Stomach (tissue), 9 donors: ENCODE data around the gene PHACTR3. TPM values are rescaled to one million over a fixed set of nuclear protein-coding genes. Genes with fewer than 3 reads are reported as not detected.

ENCODE experiments used
- DNase-seq, 2 donors: peaks; one replicate each; pipeline versions ENCODE4 v3.0.0 to v3.0.0-alpha.2; 2013 to 2019
- H3K27ac ChIP-seq, 5 donors: fragments of 200-600 bp in 4 of 5; sonication (generic) in 4 of 5; one replicate each; pipeline ENCODE4 v1.5.1; 2013 to 2019; ENCODE audit warnings: mild to moderate bottlenecking in 1 of 5, moderate library complexity in 1 of 5
- H3K27me3 ChIP-seq, 3 donors: fragments of 200-600 bp; sonication (generic); one replicate each; pipeline ENCODE4 v1.5.1; 2017 to 2019; ENCODE audit warnings: mixed run types in 1 of 3
- H3K36me3 ChIP-seq, 4 donors: fragments of 200-600 bp; sonication (generic); 1 replicate in 3 of 4; 2 replicates in 1 of 4; pipeline ENCODE4 v1.5.1; 2016 to 2019
- H3K4me1 ChIP-seq, 4 donors: fragments of 200-600 bp; sonication (generic); one replicate each; pipeline ENCODE4 v1.5.1; 2016 to 2019
- H3K4me3 ChIP-seq, 4 donors: fragments of 200-600 bp; sonication (generic) in 3 of 4; one replicate each; pipeline ENCODE4 v1.5.1; 2016 to 2019; ENCODE audit warnings: mild to moderate bottlenecking in 1 of 4
- H3K9me3 ChIP-seq, 4 donors: fragments of 200-600 bp; sonication (generic); one replicate each; pipeline ENCODE4 v1.5.1; 2016 to 2019
- EP300 ChIP-seq: sonication (generic); formaldehyde crosslinking; IDR thresholded peaks from one replicate; pipeline ENCODE4 v1.6.1; 2017; ENCODE audit warnings: antibody characterized with exemption
- POLR2A ChIP-seq, 4 donors: fragments of 450-650 bp; IDR thresholded peaks; one replicate each; pipeline ENCODE4 v1.6.1; 2016; ENCODE audit warnings: antibody characterized with exemption in 4 of 4, control low read depth in 2 of 4, mild to moderate bottlenecking in 1 of 4, moderate library complexity in 1 of 4
- POLR2AphosphoS5 ChIP-seq, 3 donors: sonication (generic); formaldehyde crosslinking; IDR thresholded peaks; one replicate each; pipeline ENCODE4 v1.6.1; 2016; ENCODE audit warnings: antibody characterized with exemption in 3 of 3
- whole genome bisulfite sequencing, 5 donors: extraction: QIAGEN DNeasy Blood & Tissue Kit in 3 of 5; methylation state at CpG; one replicate each; pipeline versions ENCODE4 v1.1.5 to v1.1.7; 2013 to 2018; 5-methylcytosine and 5-hydroxymethylcytosine counted together
- intact Hi-C: fragments of 100-400 bp; cut with DNase I; formaldehyde crosslinking; loops from one replicate; pipeline ENCODE4 v1.15.1; 2023; ENCODE audit warnings: low total_unique reads
- polyA plus RNA-seq, 3 donors: library from polyadenylated mRNA; stranded (reverse); fragments of 200-250 nt; gene quantifications; one replicate each; pipeline ENCODE4 v1.2.3, GENCODE V29; 2013
- total RNA-seq, 5 donors: library from RNA; depleted of rRNA; stranded (reverse); fragments of >200 nt; gene quantifications; one replicate each; pipeline versions ENCODE4 v1.1.0 to v1.2.3, GENCODE V29; 2014 to 2016
- TF ChIP-seq, protein P1 (sequence below), 7 experiments: fragments of 450-650 bp in 4 of 7; fragments of 200-600 bp in 3 of 7; sonication (generic) in 3 of 7; IDR thresholded peaks; one replicate each; pipeline ENCODE4 v1.5.1; 2016 to 2019; ENCODE audit warnings: antibody characterized with exemption in 7 of 7, control low read depth in 2 of 7, mild to moderate bottlenecking in 1 of 7
- donor health status: healthy with polysubstance abuse.
- donor health status: Bipolar disorder and iron deficiency.
- donor health status: healthy.

Gene PHACTR3
- total and polyA plus RNA-seq, 8 donors: 0.55 to 3.7 (median 3.2) TPM; not detected in 3

DNA sequence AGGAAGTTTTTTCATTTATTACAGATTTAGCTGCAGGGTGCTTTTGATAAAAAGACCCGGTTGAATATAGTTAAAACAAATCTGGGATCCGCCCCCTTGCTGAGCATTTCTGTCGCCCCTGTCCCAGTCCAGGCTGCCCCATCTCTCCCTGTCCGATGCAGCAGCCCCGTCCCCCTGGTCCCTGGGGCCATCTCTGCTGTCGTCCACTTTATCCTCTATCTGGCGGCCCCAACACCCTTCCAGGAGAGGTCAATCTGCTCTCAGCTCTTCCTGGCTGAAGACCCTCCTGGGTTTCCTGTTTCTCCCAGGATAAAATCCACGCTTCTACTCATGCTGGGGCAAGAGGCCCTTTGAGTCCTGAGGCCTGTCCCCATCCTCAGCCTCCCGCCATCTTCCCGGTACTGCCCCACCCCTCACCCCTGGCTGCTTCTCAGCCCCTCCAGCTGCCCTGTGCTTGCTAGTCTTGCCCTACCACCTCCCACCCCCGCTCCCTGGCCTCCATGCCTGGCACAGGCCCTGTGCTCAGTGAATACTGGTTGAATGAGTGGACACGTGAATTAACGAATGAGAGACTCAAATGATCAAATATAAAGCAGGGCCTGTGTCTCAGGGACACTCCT is 16.0 kb upstream of the PHACTR3 start:
- 80 to 87% (median 82%) methylated on average over 13 of the region's 13 CpGs for WGBS, 5 donors

DNA sequence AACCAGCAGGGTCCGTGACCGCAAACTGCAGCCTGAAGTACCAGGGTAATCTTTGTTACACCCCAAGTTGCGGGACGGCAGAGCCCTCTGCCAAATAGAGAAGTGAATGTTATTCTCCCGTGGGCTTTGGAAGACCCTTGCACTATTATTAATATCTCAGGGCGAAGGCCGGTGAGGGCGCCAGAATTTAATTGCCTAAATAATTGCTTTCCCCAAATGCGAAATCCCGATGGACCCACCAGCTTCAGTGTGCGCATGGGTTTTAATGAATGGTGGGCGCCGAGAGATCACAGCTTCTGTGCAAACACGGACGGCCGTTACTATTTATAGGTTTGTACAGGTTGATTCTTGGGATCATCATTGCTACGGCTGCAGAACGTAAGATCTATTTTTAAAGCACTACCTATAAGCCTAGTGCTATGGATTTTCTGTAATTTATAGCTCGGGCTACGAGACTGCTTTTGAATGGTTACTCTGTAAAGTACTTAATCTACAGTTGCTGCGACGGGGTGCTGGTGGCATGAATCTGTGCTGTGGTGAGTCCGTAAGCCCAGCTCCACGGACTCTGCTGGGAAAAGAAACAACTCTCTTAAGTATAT is 15.2 kb upstream of the PHACTR3 start:
- TF ChIP-seq POLR2AphosphoS5 (IDR thresholded peaks at IDR 0.05) (no peak), EP300 (no peak), POLR2A (IDR thresholded peaks at IDR 0.05) (no peak)
- TF ChIP-seq, protein P1, sequence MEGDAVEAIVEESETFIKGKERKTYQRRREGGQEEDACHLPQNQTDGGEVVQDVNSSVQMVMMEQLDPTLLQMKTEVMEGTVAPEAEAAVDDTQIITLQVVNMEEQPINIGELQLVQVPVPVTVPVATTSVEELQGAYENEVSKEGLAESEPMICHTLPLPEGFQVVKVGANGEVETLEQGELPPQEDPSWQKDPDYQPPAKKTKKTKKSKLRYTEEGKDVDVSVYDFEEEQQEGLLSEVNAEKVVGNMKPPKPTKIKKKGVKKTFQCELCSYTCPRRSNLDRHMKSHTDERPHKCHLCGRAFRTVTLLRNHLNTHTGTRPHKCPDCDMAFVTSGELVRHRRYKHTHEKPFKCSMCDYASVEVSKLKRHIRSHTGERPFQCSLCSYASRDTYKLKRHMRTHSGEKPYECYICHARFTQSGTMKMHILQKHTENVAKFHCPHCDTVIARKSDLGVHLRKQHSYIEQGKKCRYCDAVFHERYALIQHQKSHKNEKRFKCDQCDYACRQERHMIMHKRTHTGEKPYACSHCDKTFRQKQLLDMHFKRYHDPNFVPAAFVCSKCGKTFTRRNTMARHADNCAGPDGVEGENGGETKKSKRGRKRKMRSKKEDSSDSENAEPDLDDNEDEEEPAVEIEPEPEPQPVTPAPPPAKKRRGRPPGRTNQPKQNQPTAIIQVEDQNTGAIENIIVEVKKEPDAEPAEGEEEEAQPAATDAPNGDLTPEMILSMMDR (IDR thresholded peaks at IDR 0.05): no peak
- Histone ChIP-seq H3K36me3 (no peaks in the 10 kb centered on the region), H3K4me3 (peak overlapping the region in 2 of 4 donors; percentile 11 to 20), H3K9me3 (peaks cover 0 to 5% (median 0%) of the 10 kb centered on the region in 4 donors), H3K27ac (no peak overlapping the region), H3K27me3 (peaks cover 0 to 8% (median 0%) of the 10 kb centered on the region in 3 donors), H3K4me1 (no peaks in the 10 kb centered on the region)
- 74 to 91% (median 88%) methylated on average over 24 of the region's 24 CpGs for WGBS, 5 donors
- no peak for DNase-seq
- intact Hi-C loops: no loop called here

More for the DNA sequence above, 16.0 kb upstream of the PHACTR3 start:
- intact Hi-C loops: no loop called here
- Histone ChIP-seq H3K4me3 (no peak overlapping the region), H3K36me3 (no peaks in the 10 kb centered on the region), H3K4me1 (peaks cover 0 to 4% (median 0%) of the 10 kb centered on the region in 4 donors), H3K9me3 (peaks cover 0 to 5% (median 0%) of the 10 kb centered on the region in 4 donors), H3K27me3 (peaks cover 0 to 10% (median 0%) of the 10 kb centered on the region in 3 donors), H3K27ac (no peak overlapping the region)
- TF ChIP-seq, protein P1 (IDR thresholded peaks at IDR 0.05): no peak
- TF ChIP-seq POLR2AphosphoS5 (IDR thresholded peaks at IDR 0.05) (no peak), EP300 (no peak), POLR2A (IDR thresholded peaks at IDR 0.05) (no peak)
- no peak for DNase-seq

DNA sequence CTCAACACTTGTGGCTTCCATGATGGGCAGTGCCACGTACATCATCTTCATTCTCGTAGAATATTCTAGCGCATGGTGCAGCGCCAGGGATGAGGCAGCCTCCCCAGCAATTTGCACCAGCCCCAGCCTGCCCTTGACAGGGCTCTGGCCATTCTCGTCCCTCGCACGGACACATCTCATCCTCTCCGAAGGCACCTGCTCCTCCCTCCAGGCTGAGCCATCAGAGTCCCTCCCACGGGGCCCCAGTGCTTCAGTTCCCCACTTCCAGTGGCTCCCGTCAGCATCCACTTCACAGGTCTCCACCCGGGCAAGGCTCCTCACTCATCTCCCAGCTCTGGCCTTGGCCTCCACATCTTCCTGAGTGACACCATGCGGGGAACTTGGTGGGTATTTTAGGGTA is 13.3 kb upstream of the PHACTR3 start:
- intact Hi-C loops: no loop called here
- H3K4me3 ChIP-seq: no peak overlapping the region
- no peak overlapping the region for H3K27ac ChIP-seq
- H3K4me1 ChIP-seq: no peaks in the 10 kb centered on the region
- peaks cover 0 to under 1% (median 0%) of the 10 kb centered on the region in 3 donors for H3K27me3 ChIP-seq
- DNase-seq: no peak
- H3K9me3 ChIP-seq: peaks cover 0 to 5% (median 0%) of the 10 kb centered on the region in 4 donors
- no peaks in the 10 kb centered on the region for H3K36me3 ChIP-seq
- 86 to 93% (median 88%) methylated on average over 12 of the region's 12 CpGs for WGBS, 5 donors
- TF ChIP-seq POLR2A (IDR thresholded peaks at IDR 0.05) (no peak), POLR2AphosphoS5 (IDR thresholded peaks at IDR 0.05) (no peak), EP300 (no peak)
- TF ChIP-seq, protein P1 (IDR thresholded peaks at IDR 0.05): no peak

DNA sequence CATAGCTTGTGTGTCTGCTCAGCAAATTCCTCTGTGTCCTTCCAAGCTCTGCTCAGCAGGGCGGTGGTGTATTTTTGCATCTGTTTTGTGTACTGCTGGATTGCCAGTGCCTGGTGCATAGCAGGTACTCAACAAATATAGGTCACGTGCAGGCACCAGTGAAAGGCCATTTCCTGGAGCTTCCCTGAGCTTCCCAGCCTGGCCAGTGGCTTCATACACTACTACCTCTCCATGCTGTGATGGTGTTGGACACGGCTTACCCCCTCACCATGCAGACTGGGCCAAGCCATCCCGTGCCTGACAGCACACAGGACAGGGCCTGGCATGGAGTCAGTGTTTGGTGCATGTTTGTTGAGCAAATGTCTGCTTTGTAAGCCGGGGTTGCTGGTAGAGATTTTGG is 7.7 kb upstream of the PHACTR3 start:
- Histone ChIP-seq H3K4me3 (no peak overlapping the region), H3K36me3 (no peaks in the 10 kb centered on the region), H3K4me1 (peaks cover 0 to 6% (median 0%) of the 10 kb centered on the region in 4 donors), H3K9me3 (no peaks in the 10 kb centered on the region), H3K27me3 (peaks cover 0 to 49% (median 6%) of the 10 kb centered on the region in 3 donors), H3K27ac (no peak overlapping the region)
- 57 to 64% (median 60%) methylated on average over 5 of the region's 5 CpGs for WGBS, 5 donors
- intact Hi-C loops: no loop called here
- DNase-seq: no peak
- TF ChIP-seq POLR2A (IDR thresholded peaks at IDR 0.05) (no peak), EP300 (no peak), POLR2AphosphoS5 (IDR thresholded peaks at IDR 0.05) (no peak)
- TF ChIP-seq, protein P1 (IDR thresholded peaks at IDR 0.05): no peak
